GM21723 (cell line): ENCODE measurements around the gene IL34.
"Not testable (repeated sequence)": the region's sequence is repeated elsewhere in the genome, so short reads cannot be mapped to it uniquely, and the experiment has no call there.

ENCODE experiments used
- ATAC-seq: cut with Tn5 transposase; IDR thresholded peaks from one replicate; pipeline ENCODE4 v1.9.1; 2021; ENCODE audit warnings: mild to moderate bottlenecking, moderate library complexity; ENCODE audit not compliant: unreplicated experiment

Gene IL34

GRCh38 chr16:70646260-70647241 lies at the start of gene IL34:
TSS of gene IL34 (plus strand) at chr16:70646559. CDS start at chr16:70646948, 389 bp downstream.
- ATAC-seq: no peak

DNA sequence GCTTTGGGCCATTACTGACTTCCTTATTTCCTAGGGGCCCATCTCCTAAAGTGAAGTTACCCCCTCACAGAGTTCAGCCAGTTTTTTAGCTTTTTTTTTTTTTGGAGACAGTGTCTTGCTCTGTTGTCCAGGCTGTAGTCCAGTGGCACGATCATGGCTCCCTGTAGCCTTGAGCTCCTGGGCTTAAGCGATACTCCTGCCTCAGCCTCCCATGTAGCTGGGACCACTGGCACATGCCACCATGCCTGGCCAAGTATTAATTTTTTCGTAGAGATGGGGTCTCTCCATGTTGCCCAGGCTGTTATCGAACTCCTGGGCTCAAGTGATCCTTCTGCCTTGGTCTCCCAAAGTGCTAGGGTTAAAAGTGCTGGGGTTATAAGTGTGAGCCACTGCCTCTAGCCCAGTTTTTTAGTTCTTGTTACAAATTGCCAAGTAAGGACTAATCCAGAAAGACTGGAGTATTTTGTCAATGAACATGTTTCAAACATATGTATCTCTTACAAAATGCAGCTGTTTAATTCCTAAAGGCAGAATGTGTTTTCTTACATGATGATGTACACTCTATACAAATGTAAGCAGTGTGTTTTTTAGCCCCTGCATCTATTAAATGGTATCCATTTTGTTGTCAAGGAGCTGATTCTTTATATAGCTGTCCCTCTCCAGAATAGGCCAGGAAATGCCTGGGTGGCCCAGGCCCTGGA lies 49.1 kb upstream of the IL34 start:
- ATAC-seq: no peak

- ATAC-seq: no peak
These were observed 47.3 kb upstream of the IL34 start for GRCh38 chr16:70598937-70599503.

DNA sequence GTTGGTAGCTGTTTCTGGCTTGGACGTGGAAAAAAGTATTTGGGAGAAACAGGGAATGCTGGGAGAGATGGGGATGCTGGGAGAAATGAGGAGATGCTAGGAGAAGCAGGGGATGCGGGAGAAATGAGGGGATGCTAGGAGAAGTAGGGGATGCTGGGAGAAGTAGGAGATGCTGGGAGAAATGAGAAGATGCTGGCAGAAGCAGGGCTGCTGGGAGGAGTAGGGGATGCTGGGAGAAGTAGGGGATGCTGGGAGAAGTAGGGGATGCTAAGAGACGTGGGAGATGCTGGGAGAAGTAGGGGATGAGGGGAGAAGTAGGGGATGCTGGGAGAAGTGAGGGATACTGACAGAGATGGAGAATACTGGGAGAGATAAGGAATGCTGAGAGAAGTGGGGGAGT lies 45.6 kb upstream of the IL34 start:
- no peak for ATAC-seq

DNA sequence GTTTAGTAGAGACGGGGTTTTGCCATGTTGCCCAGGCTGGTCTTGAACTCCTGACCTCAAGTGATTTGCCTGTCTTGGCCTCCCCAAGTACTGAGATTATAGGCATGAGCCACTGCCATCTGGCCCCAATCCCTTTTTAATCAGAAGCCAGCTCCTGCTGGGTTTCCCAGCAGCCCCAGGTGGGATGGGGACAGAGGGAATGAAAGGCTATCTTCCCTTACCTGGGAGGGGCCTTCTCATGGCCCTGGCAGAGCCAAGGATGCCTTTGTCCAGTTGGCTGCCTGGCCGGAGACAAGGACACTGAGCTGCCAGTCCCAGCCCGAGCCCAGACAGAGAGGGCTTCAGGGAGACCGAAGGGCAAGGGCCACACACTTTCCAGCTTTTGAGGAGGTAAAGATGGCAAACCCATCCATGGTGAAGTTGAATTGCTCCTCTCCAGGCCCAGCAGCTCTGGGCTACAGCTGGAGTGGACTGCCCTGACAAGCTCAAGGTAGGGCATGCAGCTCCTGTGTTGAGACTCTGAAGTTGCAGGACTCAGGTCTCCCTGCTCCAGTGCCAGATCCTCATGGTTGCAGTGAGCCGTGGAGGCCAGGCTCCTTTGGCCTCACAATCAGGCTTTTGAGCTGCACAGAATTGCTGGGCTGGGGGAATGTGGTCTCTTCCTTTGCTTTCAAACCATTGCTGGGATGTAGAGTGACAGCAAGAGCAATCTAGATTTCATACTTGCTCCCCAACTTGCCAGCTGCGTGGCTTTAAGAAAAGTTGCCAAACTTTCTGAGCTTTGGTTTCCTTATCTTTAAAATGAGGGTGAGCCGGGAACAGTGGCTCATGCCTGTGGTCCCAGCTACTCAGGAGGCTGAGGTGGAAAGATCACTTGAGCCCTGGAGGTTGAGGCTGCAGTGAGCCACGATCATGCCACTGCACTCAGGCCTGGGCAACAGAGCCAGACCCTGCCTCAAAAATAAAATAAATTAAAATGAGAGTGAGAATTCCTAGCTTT lies 44.5 kb upstream of the IL34 start:
- no peak for ATAC-seq

DNA sequence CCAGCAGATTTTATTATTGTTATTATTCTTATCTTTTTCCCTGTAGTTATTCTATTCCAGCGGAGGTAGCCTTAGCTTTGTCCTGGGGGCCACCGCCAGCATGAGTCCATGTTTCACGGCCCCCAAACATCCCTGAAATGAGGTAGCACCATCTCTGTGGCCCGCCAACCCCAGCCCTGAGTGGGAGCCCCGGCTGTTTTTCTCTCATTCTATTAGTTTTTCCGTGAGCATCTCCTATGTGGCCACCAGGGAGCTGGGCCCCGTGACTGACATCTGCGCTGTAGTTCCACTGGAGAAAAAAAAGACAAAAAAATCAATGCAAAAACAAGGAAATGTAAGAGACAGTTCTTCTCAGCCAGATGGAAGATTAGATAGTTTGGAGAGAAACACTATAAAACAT lies 43.5 kb upstream of the IL34 start:
- no peak for ATAC-seq

DNA sequence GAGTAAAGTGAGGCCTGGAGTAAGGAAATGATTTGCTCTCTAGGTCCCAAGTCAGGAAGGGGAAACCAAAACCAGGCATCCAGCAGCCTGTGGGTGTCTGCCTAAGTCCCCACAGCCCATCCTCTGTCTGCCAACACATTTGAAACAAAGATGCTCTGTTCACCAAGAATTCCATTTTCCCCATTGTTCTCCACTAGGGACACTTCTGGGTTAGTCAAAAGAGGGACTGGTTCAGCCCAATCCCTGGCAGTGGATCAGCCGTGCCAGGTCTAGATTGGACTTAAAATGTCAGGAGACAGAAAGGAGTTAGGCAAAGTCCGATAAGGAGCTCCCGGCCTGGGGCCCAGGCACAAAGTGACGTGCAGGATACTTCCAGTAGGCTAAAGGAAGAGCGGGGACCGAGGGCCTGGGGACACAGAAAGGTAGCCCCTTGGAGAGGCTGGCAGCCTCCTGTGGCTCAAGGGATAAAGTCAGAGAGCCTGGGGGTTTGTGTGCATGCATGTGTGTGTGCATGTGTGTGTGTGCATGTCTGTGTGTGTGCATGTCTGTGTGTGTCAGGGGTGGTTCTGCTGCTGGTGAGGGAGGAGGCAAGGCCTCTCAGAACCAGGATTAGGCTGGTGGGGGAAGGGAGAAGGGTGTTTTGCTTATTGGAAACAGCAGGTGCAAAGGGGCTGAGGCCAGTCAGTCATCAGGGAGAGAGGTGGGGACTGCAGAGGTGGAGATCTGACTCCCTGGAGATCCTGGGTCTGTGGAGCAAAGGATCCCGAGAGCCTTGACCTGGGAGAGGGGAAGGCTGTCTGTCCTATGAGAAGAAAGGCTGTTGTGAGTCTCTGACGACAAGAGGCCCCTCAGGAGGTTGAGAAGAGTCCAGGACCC lies 41.7 kb upstream of the IL34 start:
- ATAC-seq: no peak

DNA sequence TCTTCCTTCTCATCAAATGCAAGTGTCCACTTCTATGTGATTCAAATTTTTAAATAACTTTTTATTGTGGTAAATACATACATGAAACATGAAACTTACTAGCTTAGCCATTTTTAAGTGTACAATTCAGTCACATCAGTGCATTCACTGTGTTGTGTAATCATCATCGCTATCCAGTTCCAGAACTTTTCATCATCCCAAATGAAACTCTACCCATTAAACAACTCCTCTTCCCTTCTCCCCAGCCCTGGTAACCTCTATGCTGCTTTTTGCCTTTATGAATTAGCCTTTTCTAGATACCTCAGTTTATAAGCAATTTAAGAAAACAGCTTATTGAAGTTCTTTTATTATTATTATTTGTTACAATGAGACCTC lies 41.1 kb upstream of the IL34 start:
- ATAC-seq: no peak

DNA sequence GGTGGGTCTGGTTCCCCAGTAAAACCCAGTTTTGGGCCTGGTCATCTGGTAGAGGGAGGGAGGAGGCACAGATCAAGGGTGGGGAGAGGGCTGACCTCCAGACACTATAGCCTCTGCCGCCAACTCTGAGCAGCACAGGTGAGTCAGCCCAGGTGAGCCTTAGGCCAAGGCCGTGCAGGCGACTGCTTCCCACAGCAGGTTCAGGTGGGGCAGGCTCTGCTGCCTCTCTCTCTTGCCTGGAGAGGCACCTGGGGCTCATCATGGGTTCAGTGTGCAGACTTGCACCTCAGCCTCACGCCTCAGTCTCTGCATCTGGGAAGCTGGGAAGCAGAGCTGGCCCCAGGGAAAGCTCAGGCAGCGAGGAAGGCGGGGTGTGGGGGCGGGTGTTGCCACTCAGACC lies 37.8 kb upstream of the IL34 start:
- ATAC-seq: no peak

DNA sequence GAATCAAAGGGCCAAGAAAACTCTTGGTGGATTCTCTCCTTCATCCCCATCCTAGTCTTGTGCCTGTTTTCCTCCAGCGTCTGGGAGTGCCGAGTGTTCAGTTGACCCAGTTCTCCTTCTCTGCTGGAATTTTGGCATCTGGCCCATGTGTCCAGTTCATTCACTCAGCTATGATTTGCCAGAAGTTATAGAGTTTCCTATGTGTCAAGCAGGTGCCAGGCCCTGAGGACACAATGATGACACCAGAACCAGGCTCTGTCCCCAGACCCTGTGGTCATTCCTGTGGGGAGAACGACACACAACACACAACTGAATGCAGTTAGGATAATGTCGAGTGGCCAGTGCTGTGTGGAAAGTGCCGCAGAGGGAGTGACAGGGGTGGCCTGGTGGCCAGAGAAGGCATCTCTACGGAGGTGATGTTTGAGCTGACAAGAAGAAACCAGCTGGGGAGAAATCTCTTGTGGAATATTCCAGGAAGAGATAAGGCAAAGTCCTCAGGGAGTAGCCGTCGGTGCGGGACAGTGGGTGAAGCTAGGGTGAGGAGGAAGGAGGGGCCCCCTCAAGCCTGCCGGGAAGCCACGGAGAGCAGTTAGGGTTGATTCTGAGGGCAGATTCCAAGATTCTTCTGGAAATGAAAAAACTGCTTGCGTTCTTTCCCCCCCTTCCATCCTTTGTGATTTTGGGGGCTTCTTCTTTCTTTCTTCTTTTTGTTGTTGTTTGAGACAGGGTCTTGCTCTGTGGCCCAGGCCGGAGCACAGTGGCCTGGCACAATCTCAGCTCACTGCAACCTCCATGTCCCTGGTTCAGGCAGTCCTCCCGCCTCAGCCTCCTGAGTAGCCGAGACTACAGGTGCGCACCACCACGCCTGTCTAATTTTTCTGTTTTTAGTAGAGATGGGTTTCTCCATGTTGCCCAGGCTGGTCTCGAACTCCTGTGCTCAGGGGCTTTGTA lies 35.8 kb upstream of the IL34 start:
- no peak for ATAC-seq

DNA sequence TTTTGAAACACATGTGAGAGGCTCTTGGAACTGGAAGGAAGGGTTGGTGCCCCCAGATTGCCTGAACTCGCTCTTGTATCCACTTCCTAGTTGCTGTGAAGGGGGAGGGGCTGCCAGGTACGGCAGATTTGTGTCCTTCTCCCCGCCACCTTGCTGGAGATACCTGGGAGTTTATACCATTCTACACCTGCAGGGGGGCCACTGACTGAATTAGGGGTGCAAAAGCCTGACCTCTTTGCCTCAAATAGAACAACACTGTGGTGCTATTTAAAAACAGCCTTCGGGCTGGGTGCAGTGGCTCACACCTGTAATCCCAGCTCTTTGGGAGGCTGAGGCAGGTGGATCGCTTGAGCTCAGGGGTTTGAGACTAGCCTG lies 35.1 kb upstream of the IL34 start:
- ATAC-seq: no peak

DNA sequence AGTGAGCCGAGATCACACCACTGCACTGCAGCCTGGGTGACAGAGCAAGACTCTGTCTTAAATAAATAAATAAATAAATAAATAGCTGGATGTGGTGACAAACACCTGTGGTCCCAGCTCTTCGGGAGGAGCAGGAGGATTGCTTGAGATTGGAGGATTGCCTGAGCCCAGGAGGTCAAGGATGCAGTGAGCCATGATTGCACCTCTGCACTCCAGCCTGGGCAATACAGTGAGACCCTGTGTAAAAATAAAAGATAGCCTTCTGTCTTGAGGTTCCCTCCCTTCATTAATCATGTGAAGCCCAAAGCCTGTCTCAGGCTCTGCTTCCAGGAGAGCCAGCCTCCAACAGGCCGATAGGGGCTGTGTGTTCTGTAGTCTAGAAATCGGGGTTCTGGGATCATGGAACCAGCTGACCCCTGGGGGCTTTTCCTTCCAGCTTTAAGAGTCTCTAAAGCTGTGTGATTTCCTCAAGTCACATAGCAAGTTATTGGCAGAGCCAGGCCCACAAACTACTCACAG lies 34.5 kb upstream of the IL34 start:
- no peak for ATAC-seq

GRCh38 chr16:70612931-70613330 lies 33.4 kb upstream of the IL34 start:
- no peak for ATAC-seq

GRCh38 chr16:70614208-70614951 lies 32.0 kb upstream of the IL34 start:
- ATAC-seq: no peak

- ATAC-seq: no peak
These were observed 30.4 kb upstream of the IL34 start for GRCh38 chr16:70615945-70616344.

GRCh38 chr16:70621864-70622263 lies 24.5 kb upstream of the IL34 start:
- ATAC-seq: not testable (repeated sequence)

DNA sequence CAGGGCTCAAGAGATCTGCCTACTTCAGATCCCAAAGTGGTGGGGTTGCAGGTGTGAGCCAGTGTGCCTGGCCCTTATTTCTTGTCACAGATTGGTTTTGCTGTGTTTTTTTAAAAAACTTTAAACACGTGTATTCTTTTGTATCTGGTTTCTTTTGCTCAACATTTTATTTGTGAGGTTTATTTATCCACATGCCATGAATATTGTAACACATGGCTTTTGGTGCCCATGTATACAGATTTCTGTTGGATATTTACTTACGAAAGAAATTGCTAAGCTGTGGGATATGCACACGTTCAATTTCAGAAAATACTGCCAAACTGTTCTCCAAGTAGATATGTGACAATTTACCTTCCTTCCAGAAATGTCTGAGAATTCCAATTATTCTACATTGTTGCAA lies 18.7 kb upstream of the IL34 start:
- no peak for ATAC-seq
